Measurements from ENCODE around the gene PKD1.
"Not testable (repeated sequence)": the region's sequence is repeated elsewhere in the genome, so short reads cannot be mapped to it uniquely, and the experiment has no call there.

PKD1 gene

GRCh38 chr16:2122934-2123683 is 12.6 kb downstream of the PKD1 start:
- not testable (repeated sequence) for DNase-seq

- no peak for DNase-seq
Observed at GRCh38 chr16:2122429-2122828, 13.3 kb downstream of the PKD1 start.

- no peak for DNase-seq
Observed at GRCh38 chr16:2121853-2122252, 13.8 kb downstream of the PKD1 start.

GRCh38 chr16:2121325-2121724 is 14.4 kb downstream of the PKD1 start:
- DNase-seq, result peak; percentile 30

DNA sequence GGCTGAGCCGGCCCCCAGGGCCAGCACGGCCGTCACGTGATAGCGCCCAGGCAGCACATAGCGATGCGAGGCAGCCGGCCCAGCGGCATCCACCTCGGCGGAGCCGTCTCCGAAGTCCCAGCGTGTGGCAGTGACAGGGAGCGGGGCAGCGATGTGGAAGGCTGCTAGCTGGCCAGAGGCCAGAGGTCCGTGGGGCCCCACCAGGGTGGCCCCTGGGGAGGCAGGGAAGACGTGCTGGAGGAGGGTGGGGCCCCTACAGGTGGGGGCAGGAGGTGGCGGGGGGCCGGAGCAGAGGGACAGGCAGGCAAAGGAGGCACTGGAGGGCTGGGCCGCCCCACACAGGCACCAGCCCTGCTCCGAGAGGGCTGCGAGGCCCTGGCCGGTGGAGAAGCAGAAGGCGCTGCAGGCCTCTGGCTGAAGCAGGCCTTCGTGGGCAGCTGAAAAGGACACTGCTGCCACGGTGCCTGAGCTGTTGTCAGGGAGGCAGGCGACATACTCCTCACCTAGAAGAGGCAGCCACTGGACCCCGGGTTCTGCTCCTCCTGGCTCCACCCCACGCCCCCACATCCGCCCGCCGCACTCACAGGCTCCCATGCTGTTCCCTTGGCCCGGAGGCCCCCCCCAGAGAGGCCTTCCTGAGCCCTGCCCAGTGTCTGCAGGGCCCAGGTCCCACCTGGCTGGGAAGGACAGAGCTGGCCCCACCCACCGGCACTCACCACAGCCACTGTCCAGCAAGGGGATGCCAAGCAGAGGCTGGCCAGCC is 17.6 kb downstream of the PKD1 start:
- DNase-seq, result not testable (repeated sequence)

GRCh38 chr16:2117341-2117740 is 18.4 kb downstream of the PKD1 start:
- DNase-seq, result not testable (repeated sequence)

- DNase-seq, result not testable (repeated sequence)
Observed at GRCh38 chr16:2116428-2116827, 19.3 kb downstream of the PKD1 start.

GRCh38 chr16:2115591-2115973 is 20.1 kb downstream of the PKD1 start:
- no peak for DNase-seq

DNA sequence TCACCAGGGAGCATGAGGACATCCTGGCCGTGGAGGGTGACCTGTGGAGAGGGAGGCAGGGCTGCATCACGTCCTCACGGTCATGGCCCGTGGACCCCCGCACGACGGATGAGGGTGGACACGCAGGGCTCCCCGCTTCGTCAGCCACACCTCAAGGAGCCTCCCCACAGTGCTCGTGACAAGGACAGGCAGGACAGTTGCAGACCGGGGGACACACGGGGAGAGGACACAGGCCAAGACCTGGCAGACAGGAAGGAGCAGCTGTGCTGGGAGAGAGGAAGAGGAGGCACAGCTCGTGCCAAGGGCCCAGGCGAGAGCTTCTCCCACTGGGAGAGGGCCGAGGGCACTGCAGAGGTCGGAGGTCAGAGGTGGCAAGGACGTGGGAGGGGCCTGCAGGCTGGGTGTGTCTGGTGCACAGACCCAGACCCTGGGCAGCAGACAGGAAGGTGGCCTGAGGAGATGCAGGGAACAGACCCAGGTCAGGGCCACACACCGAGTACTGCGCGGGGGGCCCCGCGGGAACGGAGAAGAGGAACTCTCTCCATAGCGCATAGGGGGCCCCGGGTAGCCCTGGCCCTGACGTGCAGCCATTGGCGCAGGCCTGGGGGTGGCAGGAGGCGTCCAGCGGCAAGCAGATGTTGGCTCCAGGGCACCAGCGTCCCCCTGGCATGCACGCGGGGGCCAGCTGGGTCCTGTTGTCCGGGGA is 20.7 kb downstream of the PKD1 start:
- DNase-seq, result not testable (repeated sequence)

DNA sequence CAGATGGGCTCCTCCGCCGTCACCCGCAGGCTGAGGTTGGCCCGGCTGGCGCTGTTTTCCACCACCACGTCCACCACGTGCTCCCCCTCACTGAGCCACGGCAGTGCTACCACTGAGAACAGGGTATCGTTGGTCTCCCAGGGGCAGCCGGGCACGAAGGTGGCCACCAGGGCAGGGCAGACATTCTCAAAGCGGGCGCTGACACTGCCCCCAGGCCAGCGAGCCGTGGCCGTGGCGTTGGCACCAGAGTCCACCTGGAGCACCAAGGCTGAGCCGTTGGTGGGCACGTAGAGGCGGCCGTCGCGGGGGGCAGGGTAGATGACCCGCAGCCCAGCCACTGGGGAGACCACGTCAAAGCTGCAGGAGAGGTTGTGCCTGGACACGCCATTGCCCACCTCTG is 21.5 kb downstream of the PKD1 start:
- DNase-seq, result not testable (repeated sequence)

- DNase-seq, result not testable (repeated sequence)
Observed at GRCh38 chr16:2112539-2113106, 23.1 kb downstream of the PKD1 start.

GRCh38 chr16:2111412-2112335 is 24.0 kb downstream of the PKD1 start:
- DNase-seq, result not testable (repeated sequence)

GRCh38 chr16:2111009-2111353 is 24.7 kb downstream of the PKD1 start:
- DNase-seq, result not testable (repeated sequence)

- not testable (repeated sequence) for DNase-seq
Observed at GRCh38 chr16:2110332-2111008, 25.2 kb downstream of the PKD1 start.

DNA sequence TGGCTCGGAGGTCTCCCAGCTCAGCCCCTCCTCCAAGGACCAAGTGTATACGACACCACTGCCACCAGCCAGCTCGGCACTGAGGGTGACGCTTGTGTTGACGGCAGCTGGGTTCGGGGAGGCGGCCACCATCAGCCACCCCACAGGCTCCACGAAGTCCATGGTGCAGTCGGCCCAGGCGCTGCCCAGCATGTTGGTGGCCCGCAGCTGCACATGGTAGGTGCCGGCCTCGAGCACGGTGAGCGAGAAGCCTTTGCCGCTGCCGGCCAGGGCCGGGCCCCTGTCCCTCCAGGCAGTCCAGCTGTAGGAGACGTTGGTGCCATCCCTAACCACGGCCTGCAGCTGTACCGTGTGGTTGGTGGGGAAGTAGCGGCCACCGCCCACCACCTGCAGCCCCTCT is 25.8 kb downstream of the PKD1 start:
- DNase-seq, result not testable (repeated sequence)

DNA sequence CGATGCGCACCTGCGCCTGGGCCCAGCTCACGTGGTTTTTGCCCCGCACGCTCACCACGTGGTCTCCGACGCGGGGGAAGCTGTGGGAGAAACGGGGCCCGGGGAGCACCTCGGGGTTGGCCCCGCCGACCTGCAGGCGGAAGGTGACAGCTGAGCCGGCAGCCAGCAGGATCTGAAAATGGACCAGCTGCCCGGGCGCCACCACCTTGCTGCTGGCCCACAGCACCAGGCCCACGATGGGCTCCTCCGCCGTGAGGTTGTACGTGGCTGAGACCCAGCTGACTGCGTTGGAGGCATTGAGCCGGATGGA is 26.5 kb downstream of the PKD1 start:
- not testable (repeated sequence) for DNase-seq

DNA sequence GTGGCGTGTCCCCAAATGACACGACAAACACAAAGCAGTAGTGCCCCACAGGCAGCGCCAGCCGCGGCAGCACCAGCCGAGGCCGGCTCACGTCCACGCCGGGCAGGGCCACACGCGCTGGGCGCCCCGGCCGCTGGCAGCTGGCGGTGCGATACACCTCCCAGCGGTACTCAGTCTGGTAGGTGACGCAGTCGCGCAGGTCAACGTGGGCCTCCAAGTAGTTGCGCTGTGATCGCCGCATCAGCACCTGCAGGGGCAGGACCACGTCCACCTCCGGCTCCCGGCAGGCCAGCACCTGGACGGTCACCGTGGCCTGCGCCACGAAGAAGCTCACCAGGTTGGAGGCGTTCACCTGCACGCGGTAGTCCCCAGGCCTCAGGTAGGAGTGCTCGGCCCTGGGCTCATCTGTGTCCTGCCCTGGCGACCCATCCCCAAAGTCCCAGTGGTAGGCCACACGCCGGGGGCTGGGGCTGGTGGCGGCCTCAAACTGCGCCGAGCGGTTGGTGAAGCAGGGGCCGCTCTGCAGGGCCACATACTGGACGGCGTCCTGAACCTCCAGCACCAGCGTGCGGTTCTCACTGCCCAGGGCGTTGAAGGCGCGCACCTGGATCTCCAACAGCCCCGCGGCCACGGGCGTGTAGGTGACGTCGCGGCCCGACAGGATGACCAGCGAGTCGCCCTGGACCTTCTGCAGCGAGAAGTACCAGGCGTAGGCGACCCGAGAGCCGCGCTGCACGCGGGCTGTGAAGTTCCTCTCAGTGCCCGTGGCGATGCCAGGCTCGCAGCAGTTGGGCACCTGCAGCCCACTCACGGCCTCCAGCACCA is 27.0 kb downstream of the PKD1 start:
- not testable (repeated sequence) for DNase-seq

- DNase-seq, result not testable (repeated sequence)
Observed at GRCh38 chr16:2107791-2108125, 27.9 kb downstream of the PKD1 start.

DNA sequence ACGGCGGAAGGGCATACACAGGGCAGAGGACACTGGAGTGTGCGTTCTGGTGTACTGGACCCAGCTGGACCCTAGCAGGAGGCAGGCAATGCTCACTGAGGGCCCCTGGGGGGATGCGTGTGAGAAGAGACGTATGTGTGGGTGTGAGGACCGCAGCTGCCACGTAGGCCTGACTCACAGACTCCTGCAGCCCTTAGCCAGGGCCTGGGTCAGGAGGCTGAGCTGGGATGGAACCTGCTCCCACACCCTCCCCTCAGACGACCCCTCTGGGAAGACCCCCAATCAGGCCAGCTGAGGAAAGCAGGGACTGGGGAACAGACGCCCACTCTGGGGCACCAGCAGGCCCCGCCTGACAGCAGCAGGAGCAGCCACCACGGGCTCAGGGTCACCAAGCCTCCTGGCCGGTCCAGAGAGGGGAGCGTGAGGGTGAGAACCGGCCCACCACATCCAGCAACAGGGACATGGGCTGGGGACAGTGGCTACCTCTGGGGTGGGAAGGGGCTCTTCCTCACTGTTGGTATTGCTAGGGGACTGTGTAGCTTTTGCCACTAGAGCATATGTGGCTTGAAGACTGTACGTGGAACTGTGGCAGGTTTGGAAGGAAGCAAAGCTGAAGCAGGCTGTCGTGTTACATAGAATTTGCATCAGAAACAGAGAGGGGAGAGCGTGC is 28.4 kb downstream of the PKD1 start:
- DNase-seq, result not testable (repeated sequence)

DNA sequence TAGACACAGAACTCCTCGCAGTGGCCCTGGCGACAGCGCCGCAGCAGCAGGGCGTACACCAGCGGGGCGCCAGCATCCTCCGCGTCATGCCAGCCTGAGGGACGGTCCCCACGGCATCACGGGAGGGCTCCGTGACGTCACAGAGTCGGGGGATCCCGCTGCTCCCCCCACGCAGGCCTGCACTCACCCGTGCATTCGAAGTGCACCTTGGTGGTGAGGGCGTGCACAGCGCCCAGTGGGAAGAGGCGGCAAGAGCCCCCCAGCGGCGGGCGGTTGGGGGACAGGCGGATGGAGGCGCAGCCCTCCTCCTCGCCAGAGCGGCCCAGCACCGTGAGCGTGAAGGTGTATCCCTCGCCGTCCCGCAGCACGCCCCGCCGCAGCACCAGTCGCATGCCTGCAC is 29.5 kb downstream of the PKD1 start:
- not testable (repeated sequence) for DNase-seq

Data from activated CD4-positive, alpha-beta T cell treated with anti-CD3 and anti-CD28 coated beads, Interleukin-2, amount 50 U/mL, for 1 hour (primary cell).